Stomach (tissue), 4 donors: ENCODE data around the gene MYO9A.

ENCODE experiments used
- CTCF ChIP-seq, 7 experiments: fragments of 450-650 bp in 4 of 7; fragments of 200-600 bp in 3 of 7; sonication (generic) in 3 of 7; IDR thresholded peaks; one replicate each; pipeline ENCODE4 v1.5.1; 2016 to 2019; ENCODE audit warnings: antibody characterized with exemption in 7 of 7, control low read depth in 2 of 7, mild to moderate bottlenecking in 1 of 7
- EP300 ChIP-seq: sonication (generic); formaldehyde crosslinking; IDR thresholded peaks from one replicate; pipeline ENCODE4 v1.6.1; 2017; ENCODE audit warnings: antibody characterized with exemption
- POLR2A ChIP-seq, 4 donors: fragments of 450-650 bp; IDR thresholded peaks; one replicate each; pipeline ENCODE4 v1.6.1; 2016; ENCODE audit warnings: antibody characterized with exemption in 4 of 4, control low read depth in 2 of 4, mild to moderate bottlenecking in 1 of 4, moderate library complexity in 1 of 4
- POLR2AphosphoS5 ChIP-seq, 3 donors: sonication (generic); formaldehyde crosslinking; IDR thresholded peaks; one replicate each; pipeline ENCODE4 v1.6.1; 2016; ENCODE audit warnings: antibody characterized with exemption in 3 of 3

GRCh38 chr15:72082176-72082575 lies 35.8 kb downstream of the MYO9A start:
- TF ChIP-seq CTCF (IDR thresholded peaks at IDR 0.05) (no peak), EP300 (no peak), POLR2A (IDR thresholded peaks at IDR 0.05) (no peak), POLR2AphosphoS5 (IDR thresholded peaks at IDR 0.05) (no peak)
